NCI-H226 (cell line): Measurements from ENCODE around the gene TNS1.

ENCODE experiments used
- DNase-seq: peaks from one replicate; pipeline ENCODE4 v3.0.0-alpha.2; 2015

TNS1 gene

DNA sequence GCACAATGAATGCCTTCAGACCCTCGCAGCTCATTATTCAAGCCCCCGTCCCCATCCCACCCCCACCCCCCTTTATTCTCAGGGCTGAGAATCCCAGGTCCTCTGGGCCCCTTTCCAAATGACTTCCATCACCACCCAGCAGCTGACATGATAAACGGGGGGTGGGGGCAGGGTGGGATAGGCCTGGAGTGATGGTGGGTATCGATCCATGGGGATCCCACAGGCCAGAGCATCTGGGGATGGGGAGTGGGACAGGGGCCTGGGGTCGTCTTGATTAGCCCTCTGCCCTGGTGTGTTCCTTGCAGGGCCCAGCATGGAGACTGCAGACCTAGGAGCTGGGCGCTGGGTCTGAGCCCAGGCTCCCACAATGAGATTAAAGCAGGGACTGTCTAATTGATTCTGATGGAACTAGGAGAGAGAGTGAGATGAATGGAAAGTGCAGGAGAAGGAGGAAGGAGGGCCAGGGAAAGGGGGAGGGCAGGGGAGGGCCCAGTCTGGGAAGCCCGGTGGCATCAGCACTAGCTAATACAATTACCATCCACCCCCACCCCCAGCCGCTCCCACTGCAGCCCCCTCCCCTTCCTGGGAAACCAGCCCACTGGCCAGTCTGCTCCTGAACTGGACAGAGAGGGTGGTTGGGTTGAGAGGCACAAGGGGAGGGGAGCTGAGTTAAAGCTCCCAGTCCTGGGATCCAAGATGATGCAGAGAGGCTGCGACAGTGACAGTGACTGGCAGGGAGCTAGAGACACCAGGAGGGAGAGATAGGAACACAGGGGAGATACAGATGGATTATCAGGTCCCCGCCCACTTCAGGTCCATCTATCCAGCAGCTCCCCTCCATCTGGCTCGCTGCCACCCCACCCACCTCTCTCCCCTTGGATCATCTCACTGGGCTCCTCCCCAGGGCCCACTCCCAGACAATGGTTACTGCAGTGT lies 13.1 kb upstream of the TNS1 start:
- no peak for DNase-seq

DNA sequence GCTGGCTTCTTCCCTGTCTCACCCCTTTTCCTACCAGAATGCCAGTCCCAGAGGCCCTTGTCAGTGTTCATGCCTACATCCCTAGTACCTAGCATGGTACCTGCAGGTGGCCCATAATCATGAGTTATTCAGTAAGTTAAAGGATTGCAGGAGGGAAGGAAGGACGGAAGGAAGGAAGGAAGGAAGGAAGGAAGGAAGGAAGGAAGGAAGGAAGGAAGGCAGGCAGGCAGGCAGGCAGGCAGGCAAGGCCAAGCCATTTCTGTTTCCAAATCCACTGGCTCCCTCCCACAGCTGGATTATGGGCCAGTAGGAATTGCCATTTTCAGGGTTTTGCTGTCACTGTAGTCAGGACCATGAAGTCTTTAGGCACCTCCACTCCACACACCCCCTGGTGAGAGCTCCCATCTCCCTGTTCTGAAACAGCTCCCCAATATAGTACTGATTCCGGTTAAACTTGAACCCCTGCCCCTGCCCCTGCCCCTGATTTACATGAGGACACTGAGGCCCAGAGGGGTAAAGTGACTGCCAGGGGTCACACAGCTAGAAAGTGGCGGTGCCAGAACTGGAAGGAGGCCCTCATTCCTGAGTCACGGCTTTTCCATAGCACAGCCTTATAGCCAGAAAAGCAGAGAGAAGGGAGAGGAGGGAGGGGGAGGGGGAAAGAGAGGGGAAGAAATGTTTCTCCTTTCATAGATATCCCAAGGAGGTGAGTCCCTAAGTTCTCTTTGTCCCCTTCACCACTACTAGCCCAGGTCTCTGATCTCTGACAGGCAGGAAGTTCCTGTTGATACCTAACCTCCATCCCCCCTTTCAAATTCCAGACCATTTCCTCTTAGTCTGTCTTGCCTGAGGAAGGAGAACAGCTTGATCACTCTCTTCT lies 12.2 kb upstream of the TNS1 start:
- no peak for DNase-seq

DNA sequence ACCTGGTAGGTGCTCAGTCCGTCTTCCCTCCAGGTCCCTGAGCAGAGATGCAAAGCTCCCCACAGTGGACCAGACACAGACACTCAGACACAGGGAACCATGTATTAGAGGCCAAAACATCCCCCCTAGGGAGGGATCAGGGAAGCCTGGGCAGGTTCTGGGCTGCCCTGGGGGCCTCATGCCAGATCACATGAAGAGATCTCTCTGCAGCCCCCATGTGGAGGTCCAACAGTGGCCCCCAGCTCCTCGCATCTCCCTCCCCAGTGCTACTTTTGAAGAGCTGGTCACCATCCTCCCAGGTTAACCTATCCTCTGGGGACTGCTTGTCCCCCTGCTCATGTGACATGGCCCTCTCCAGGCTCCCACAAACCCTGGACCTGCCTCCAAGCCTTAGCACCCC lies 10.5 kb upstream of the TNS1 start:
- DNase-seq, result no peak

GRCh38 chr2:218012284-218012683 lies 9.5 kb upstream of the TNS1 start:
- no peak for DNase-seq

DNA sequence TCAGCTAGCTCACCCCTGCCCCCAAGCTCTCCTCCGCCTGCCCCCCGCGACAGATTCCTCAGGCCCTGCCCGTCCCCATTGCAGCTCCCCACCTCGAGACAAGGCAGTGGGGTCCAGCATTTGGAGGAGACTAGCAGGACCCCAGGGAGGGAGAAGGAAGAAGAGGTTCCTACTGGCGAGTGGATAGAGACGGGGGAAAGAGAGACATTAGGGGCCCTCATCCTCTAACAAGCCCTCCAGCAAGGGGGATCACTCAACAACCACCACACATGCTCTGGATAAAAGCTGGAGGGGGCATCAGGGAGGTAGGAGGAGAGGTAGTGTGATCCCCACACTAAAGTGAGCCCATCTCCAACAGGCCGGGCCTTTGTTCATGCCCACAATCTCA lies 8.9 kb upstream of the TNS1 start:
- no peak for DNase-seq

- no peak for DNase-seq
Observed at GRCh38 chr2:218010984-218011652, 8.3 kb upstream of the TNS1 start.

- peak; percentile 5 for DNase-seq
Observed at GRCh38 chr2:218010140-218010983, 7.6 kb upstream of the TNS1 start.

- DNase-seq, result no peak
Observed at GRCh38 chr2:218009765-218010139, 7.0 kb upstream of the TNS1 start.

DNA sequence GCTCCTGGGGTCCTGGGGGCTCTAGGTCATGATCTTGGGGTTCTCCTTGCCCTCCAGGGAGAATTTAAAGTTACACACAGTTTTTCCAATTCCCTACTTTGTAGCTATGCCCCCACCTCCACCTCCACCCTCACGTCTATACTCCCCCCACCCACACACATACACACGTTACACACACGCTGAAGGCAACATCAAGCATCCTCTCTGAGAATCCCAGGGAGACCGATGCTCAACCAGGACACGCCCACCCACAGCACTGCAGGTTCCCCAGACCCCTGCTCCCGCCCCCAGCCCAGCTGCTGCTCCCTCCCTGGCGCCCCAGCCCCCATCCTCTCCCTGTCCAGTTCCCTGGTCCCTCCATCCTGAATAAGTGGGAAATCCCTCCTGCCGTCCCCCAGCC lies 6.4 kb upstream of the TNS1 start:
- DNase-seq, result no peak

GRCh38 chr2:218008060-218009040 lies 5.6 kb upstream of the TNS1 start:
- DNase-seq, result peak; percentile 3

- no peak for DNase-seq
Observed at GRCh38 chr2:218006741-218007140, 3.9 kb upstream of the TNS1 start.

- no peak for DNase-seq
Observed at GRCh38 chr2:218005486-218005885, 2.7 kb upstream of the TNS1 start.

- DNase-seq, result no peak
Observed at GRCh38 chr2:218005028-218005427, 2.2 kb upstream of the TNS1 start.

GRCh38 chr2:218003981-218004419 lies 1.2 kb upstream of the TNS1 start:
- no peak for DNase-seq

- DNase-seq, result no peak
Observed at GRCh38 chr2:218003281-218003944, 618 bp upstream of the TNS1 start.

GRCh38 chr2:218002143-218002844 lies 501 bp downstream of the TNS1 start:
- no peak for DNase-seq

- no peak for DNase-seq
Observed at GRCh38 chr2:218001629-218002028, 1.2 kb downstream of the TNS1 start.

DNA sequence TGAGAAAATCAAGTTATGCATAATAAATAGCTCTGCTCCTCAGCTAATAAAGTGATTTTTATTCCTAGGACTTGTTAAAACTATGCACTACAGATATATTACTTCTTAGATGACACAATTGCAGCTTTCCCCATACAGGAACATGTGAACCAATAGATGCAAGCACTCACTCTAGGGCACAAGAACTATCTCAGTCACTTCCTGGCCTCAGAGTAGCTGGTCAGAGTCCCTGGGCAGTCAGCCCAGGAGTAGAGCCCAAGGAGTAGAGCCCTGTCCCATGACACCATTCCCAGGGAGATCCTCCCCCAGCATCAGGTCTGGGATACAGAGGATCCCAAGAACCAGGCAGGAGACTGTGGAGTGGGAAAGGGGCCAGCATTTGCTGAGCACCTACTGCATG lies 2.7 kb downstream of the TNS1 start:
- DNase-seq, result no peak

- DNase-seq, result no peak
Observed at GRCh38 chr2:217999595-217999959, 3.2 kb downstream of the TNS1 start.
